K562 (cell line): ENCODE measurements around the gene SLC25A42.

ENCODE experiments used
- CBX8 ChIP-seq: fragments of 200-600 bp; sonication (generic); IDR thresholded peaks from 2 replicates; pipeline ENCODE4 v1.6.1; 2012; ENCODE audit warnings: borderline replicate concordance, mixed run types, low read depth, mild to moderate bottlenecking, moderate library complexity, mixed read lengths, low read length, control low read depth, inconsistent platforms; ENCODE audit not compliant: poor library complexity, severe bottlenecking; ENCODE audit errors: extremely low read depth
- PPARD ChIP-seq: fragments of 250-450 bp; sonication (Bioruptor Pico); IDR thresholded peaks from 2 replicates; pipeline ENCODE4 v1.8.0; 2022; ENCODE audit warnings: inconsistent platforms, mild to moderate bottlenecking, moderate library complexity

- no peak for TF ChIP-seq CBX8
- no peak for TF ChIP-seq PPARD (CRISPR knock-in tag)
These were observed 39.4 kb downstream of the SLC25A42 start for GRCh38 chr19:19103167-19103566.
